Stomach smooth muscle (tissue), 2 donors: ENCODE results near the gene NOTCH4.
A peak's percentile ranks its signal among the peaks of the same experiment; 100 is the strongest.
"Not testable (repeated sequence)": the region's sequence is repeated elsewhere in the genome, so short reads cannot be mapped to it uniquely, and the experiment has no call there.

ENCODE experiments used
- H3K27ac ChIP-seq: one replicate; pipeline ENCODE4 v1.7.0; 2013; ENCODE audit warnings: mild to moderate bottlenecking, low read length, inconsistent platforms
- H3K27me3 ChIP-seq, 2 donors: one replicate each; pipeline ENCODE4 v1.7.0; 2013; ENCODE audit warnings: low read length in 2 of 2; ENCODE audit not compliant: insufficient read depth in 2 of 2, control insufficient read depth in 1 of 2
- H3K36me3 ChIP-seq, 2 donors: one replicate each; pipeline ENCODE4 v1.7.0; 2013; ENCODE audit warnings: low read length in 2 of 2; ENCODE audit not compliant: control insufficient read depth in 2 of 2, insufficient read depth in 2 of 2
- H3K4me1 ChIP-seq: one replicate; pipeline ENCODE4 v1.7.0; 2013; ENCODE audit warnings: low read length; ENCODE audit not compliant: control insufficient read depth, insufficient read depth
- H3K4me3 ChIP-seq, 2 donors: one replicate each; pipeline ENCODE4 v1.7.0; 2013; ENCODE audit warnings: low read length in 2 of 2
- H3K9ac ChIP-seq, 2 donors: one replicate each; pipeline ENCODE4 v1.7.0; 2013; ENCODE audit warnings: low read length in 2 of 2, mild to moderate bottlenecking in 1 of 2
- H3K9me3 ChIP-seq, 2 donors: one replicate each; pipeline ENCODE4 v1.7.0; 2013; ENCODE audit warnings: low read length in 2 of 2; ENCODE audit not compliant: control insufficient read depth in 2 of 2
- donor health status: healthy.
- donor health status: Pancreatic carcinoma.

NOTCH4 gene

GRCh38 chr6:32187009-32187709 is 36.7 kb downstream of the NOTCH4 start:
- H3K4me1 ChIP-seq, result peaks cover 56% of the 10 kb centered on the region
- peaks cover 17 to 24% of the 10 kb centered on the region in 2 donors for H3K36me3 ChIP-seq
- no peaks in the 10 kb centered on the region for H3K9me3 ChIP-seq
- H3K4me3 ChIP-seq, result peak overlapping the region in 1 of 2 donors; percentile 44
- H3K27ac ChIP-seq, result peak overlapping the region; percentile 79
- no peak overlapping the region for H3K9ac ChIP-seq
- no peaks in the 10 kb centered on the region for H3K27me3 ChIP-seq

- H3K4me1 ChIP-seq, result peaks cover 50% of the 10 kb centered on the region
- H3K27ac ChIP-seq, result peak overlapping the region; percentile 79
- H3K9ac ChIP-seq, result peak overlapping the region; percentile 51 to 63
- H3K27me3 ChIP-seq, H3K9me3 ChIP-seq: not testable (repeated sequence)
- H3K36me3 ChIP-seq, result peaks cover 19 to 24% of the 10 kb centered on the region in 2 donors
- peak overlapping the region in 1 of 2 donors; percentile 3 for H3K4me3 ChIP-seq
Observed at GRCh38 chr6:32186151-32186840, 37.6 kb downstream of the NOTCH4 start.

GRCh38 chr6:32185681-32186131 is 38.2 kb downstream of the NOTCH4 start:
- peak overlapping the region; percentile 51 to 63 for H3K9ac ChIP-seq

GRCh38 chr6:32184084-32184640 is 39.7 kb downstream of the NOTCH4 start, which contains the start of gene AGER:
Gene AGER (minus strand): TSS chr6:32184253. CDS start chr6:32184222, 31 bp downstream.
- H3K4me3 ChIP-seq, result no peak within 1 kb of the TSS
- peak within 1 kb of the TSS; percentile 5 to 22 for H3K9ac ChIP-seq
- no peaks in the 10 kb centered on the region for H3K27me3 ChIP-seq
- H3K4me1 ChIP-seq, result peaks cover 49% of the 10 kb centered on the region
- peak within 1 kb of the TSS; percentile 60 for H3K27ac ChIP-seq
- H3K36me3 ChIP-seq, result peaks cover 26 to 31% of the 10 kb centered on the region in 2 donors
- no peaks in the 10 kb centered on the region for H3K9me3 ChIP-seq

More at GRCh38 chr6:32185681-32186131, 38.2 kb downstream of the NOTCH4 start:
- peak overlapping the region in 1 of 2 donors; percentile 3 for H3K4me3 ChIP-seq
- H3K27ac ChIP-seq, result peak overlapping the region; percentile 79
- H3K36me3 ChIP-seq, result peaks cover 23 to 30% of the 10 kb centered on the region in 2 donors
- H3K4me1 ChIP-seq, result peaks cover 44% of the 10 kb centered on the region
- not testable (repeated sequence) for H3K27me3 ChIP-seq, H3K9me3 ChIP-seq

GRCh38 chr6:32183483-32184083 is 40.3 kb downstream of the NOTCH4 start:
- peaks cover 26 to 31% of the 10 kb centered on the region in 2 donors for H3K36me3 ChIP-seq
- no peaks in the 10 kb centered on the region for H3K9me3 ChIP-seq
- peak overlapping the region; percentile 5 to 22 for H3K9ac ChIP-seq
- peak overlapping the region; percentile 60 for H3K27ac ChIP-seq
- no peaks in the 10 kb centered on the region for H3K27me3 ChIP-seq
- H3K4me1 ChIP-seq, result peaks cover 49% of the 10 kb centered on the region
- H3K4me3 ChIP-seq, result no peak overlapping the region

GRCh38 chr6:32183030-32183429 is 40.8 kb downstream of the NOTCH4 start:
- Histone ChIP-seq H3K27me3 (no peaks in the 10 kb centered on the region), H3K36me3 (peaks cover 26 to 31% of the 10 kb centered on the region in 2 donors), H3K9ac (no peak overlapping the region), H3K4me3 (no peak overlapping the region), H3K4me1 (peaks cover 44% of the 10 kb centered on the region), H3K9me3 (no peaks in the 10 kb centered on the region), H3K27ac (peak overlapping the region; percentile 60)

GRCh38 chr6:32182555-32182981 is 41.3 kb downstream of the NOTCH4 start:
- Histone ChIP-seq H3K27ac (peak overlapping the region; percentile 60), H3K4me1 (peaks cover 43% of the 10 kb centered on the region), H3K9me3 (no peaks in the 10 kb centered on the region), H3K4me3 (no peak overlapping the region), H3K36me3 (peaks cover 26 to 27% of the 10 kb centered on the region in 2 donors), H3K9ac (peak overlapping the region in 1 of 2 donors; percentile 36), H3K27me3 (no peaks in the 10 kb centered on the region)

GRCh38 chr6:32181915-32182529 is 41.8 kb downstream of the NOTCH4 start:
- no peak overlapping the region for H3K27ac ChIP-seq
- peak overlapping the region in 1 of 2 donors; percentile 36 for H3K9ac ChIP-seq
- H3K36me3 ChIP-seq, result peaks cover 21 to 25% of the 10 kb centered on the region in 2 donors
- peaks cover 45% of the 10 kb centered on the region for H3K4me1 ChIP-seq
- no peaks in the 10 kb centered on the region for H3K9me3 ChIP-seq
- H3K4me3 ChIP-seq, result no peak overlapping the region
- H3K27me3 ChIP-seq, result no peaks in the 10 kb centered on the region

- Histone ChIP-seq H3K36me3 (peaks cover 14 to 20% of the 10 kb centered on the region in 2 donors), H3K4me1 (peaks cover 44% of the 10 kb centered on the region), H3K4me3 (no peak overlapping the region), H3K9me3 (no peaks in the 10 kb centered on the region), H3K27ac (no peak overlapping the region), H3K27me3 (no peaks in the 10 kb centered on the region), H3K9ac (no peak overlapping the region)
Observed at GRCh38 chr6:32181148-32181702, 42.6 kb downstream of the NOTCH4 start.
